ENCODE results near the gene CRMP1. TPM values are rescaled to one million over a fixed set of nuclear protein-coding genes. Genes with fewer than 3 reads are reported as not detected.

CRMP1 gene
- total RNA-seq, 4 donors from 2014 or later, result 2.1 to 5.0 (median 4.7) TPM; not detected in 1

- intact Hi-C loops (cut with DNase I), result no loop called here
- WGBS, 2 donors, result 81 to 86% methylated on average over 5 to 6 of the region's 12 CpGs
- H3K27ac ChIP-seq, result no peak overlapping the region
Observed at GRCh38 chr4:5816851-5817375, 76.0 kb downstream of the CRMP1 start.

GRCh38 chr4:5816101-5816500 lies 76.8 kb downstream of the CRMP1 start:
- Histone ChIP-seq H3K27me3 (no peaks in the 10 kb centered on the region), H3K4me3 (no peak overlapping the region), H3K27ac (no peak overlapping the region), H3K4me1 (no peaks in the 10 kb centered on the region), H3K9me3 (no peaks in the 10 kb centered on the region), H3K36me3 (peaks cover 0 to 67% (median 9%) of the 10 kb centered on the region in 3 donors)
- no peak for DNase-seq
- intact Hi-C loops (cut with DNase I), result no loop called here
- 54 to 83% methylated on average over 3 to 7 of the region's 8 CpGs for WGBS, 2 donors
- TF ChIP-seq CTCF (IDR thresholded peaks at IDR 0.05), result no peak
- TF ChIP-seq POLR2A (IDR thresholded peaks at IDR 0.05), result no peak

More at GRCh38 chr4:5816851-5817375, 76.0 kb downstream of the CRMP1 start:
- H3K4me1 ChIP-seq, result no peaks in the 10 kb centered on the region
- H3K4me3 ChIP-seq, result no peak overlapping the region
- TF ChIP-seq CTCF (IDR thresholded peaks at IDR 0.05) (no peak), POLR2A (IDR thresholded peaks at IDR 0.05) (no peak)
- DNase-seq, result no peak
- H3K27me3 ChIP-seq, result no peaks in the 10 kb centered on the region
- H3K9me3 ChIP-seq, result no peaks in the 10 kb centered on the region
- peaks cover 0 to 67% (median 10%) of the 10 kb centered on the region in 3 donors for H3K36me3 ChIP-seq

GRCh38 chr4:5815641-5816040 lies 77.2 kb downstream of the CRMP1 start:
- no peaks in the 10 kb centered on the region for H3K9me3 ChIP-seq
- 89 to 100% methylated on average over 1 to 5 of the region's 5 CpGs for WGBS, 2 donors
- peaks cover 0 to 67% (median 5%) of the 10 kb centered on the region in 3 donors for H3K36me3 ChIP-seq
- H3K27ac ChIP-seq, result no peak overlapping the region
- H3K4me1 ChIP-seq, result no peaks in the 10 kb centered on the region
- no peaks in the 10 kb centered on the region for H3K27me3 ChIP-seq
- no peak for TF ChIP-seq CTCF (IDR thresholded peaks at IDR 0.05)
- no peak for TF ChIP-seq POLR2A (IDR thresholded peaks at IDR 0.05)
- no peak for DNase-seq
- H3K4me3 ChIP-seq, result no peak overlapping the region
- intact Hi-C loops (cut with DNase I), result no loop called here

GRCh38 chr4:5814421-5814820 lies 78.5 kb downstream of the CRMP1 start:
- TF ChIP-seq POLR2A (IDR thresholded peaks at IDR 0.05), result no peak
- no peak for TF ChIP-seq CTCF (IDR thresholded peaks at IDR 0.05)
- no peaks in the 10 kb centered on the region for H3K27me3 ChIP-seq
- WGBS, 2 donors, result 91 to 96% methylated on average over 4 to 6 of the region's 6 CpGs
- peaks cover 0 to 68% (median 0%) of the 10 kb centered on the region in 3 donors for H3K36me3 ChIP-seq
- H3K27ac ChIP-seq, result no peak overlapping the region
- H3K9me3 ChIP-seq, result no peaks in the 10 kb centered on the region
- intact Hi-C loops (cut with DNase I), result no loop called here
- H3K4me1 ChIP-seq, result no peaks in the 10 kb centered on the region
- no peak overlapping the region for H3K4me3 ChIP-seq
- DNase-seq, result no peak

GRCh38 chr4:5813882-5814255 lies 79.0 kb downstream of the CRMP1 start:
- Histone ChIP-seq H3K4me1 (no peaks in the 10 kb centered on the region), H3K36me3 (peaks cover 0 to 68% (median 0%) of the 10 kb centered on the region in 3 donors), H3K27ac (no peak overlapping the region), H3K4me3 (no peak overlapping the region), H3K27me3 (no peaks in the 10 kb centered on the region), H3K9me3 (no peaks in the 10 kb centered on the region)
- no peak for TF ChIP-seq CTCF (IDR thresholded peaks at IDR 0.05)
- TF ChIP-seq POLR2A (IDR thresholded peaks at IDR 0.05), result no peak
- WGBS, 2 donors, result 76 to 80% methylated on average over 2 to 3 of the region's 7 CpGs
- no peak for DNase-seq
- intact Hi-C loops (cut with DNase I), result no loop called here
